ENCODE measurements around the gene PHF1. TPM values are rescaled to one million over a fixed set of nuclear protein-coding genes. Genes with fewer than 3 reads are reported as not detected.
"Not testable (repeated sequence)": the region's sequence is repeated elsewhere in the genome, so short reads cannot be mapped to it uniquely, and the experiment has no call there.

PHF1 gene
- total RNA-seq: 74.8 TPM
- long read RNA-seq, transcript PHF1-211 (15 exons, 1,752 nt): minor isoform, 8 of 98 reads
- long read RNA-seq, transcript PHF1-202 (15 exons, 2,330 nt): major isoform, 14 of 98 reads
- long read RNA-seq, partial matches to known transcripts: 48 of 98 reads
- long read RNA-seq, other reads (novel, unspliced or antisense): 21 of 98 reads

GRCh38 chr6:33410711-33411631 lies at the start of gene PHF1:
Gene PHF1 (plus strand): TSS chr6:33411014. CDS start chr6:33412264, 1,250 bp downstream.
- intact Hi-C loops (cut with DNase I): loop anchor here (1.0 to 10.0 kb wide), 3 partner anchors 7 to 284 kb away; partner anchors contain the start of genes CUTA and KIFC1
- DNase-seq (ENCODE audit: low spot score): no peak

DNA sequence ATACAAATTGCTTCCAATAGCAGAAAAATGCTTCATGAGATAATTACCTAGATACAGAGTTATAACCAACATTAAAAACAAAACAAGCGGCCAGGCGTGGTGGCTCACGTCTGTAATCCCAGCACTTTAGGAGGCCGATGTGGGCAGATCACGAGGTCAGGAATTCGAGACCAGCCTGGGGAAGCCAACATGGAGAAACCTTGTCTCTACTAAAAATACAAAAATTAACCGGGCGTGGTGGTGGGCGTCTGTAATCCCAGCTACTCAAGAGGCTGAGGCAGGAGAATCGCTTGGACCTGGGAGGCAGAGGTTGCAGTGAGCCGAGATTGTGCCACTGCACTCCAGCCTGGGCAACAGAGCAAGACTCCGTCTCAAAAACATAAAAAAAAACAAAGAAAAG lies 47.3 kb upstream of the PHF1 start:
- intact Hi-C loops (cut with DNase I); DNase-seq (ENCODE audit: low spot score): not testable (repeated sequence)

- intact Hi-C loops (cut with DNase I); DNase-seq (ENCODE audit: low spot score): not testable (repeated sequence)
Measured at GRCh38 chr6:33364475-33365205, 46.2 kb upstream of the PHF1 start.

DNA sequence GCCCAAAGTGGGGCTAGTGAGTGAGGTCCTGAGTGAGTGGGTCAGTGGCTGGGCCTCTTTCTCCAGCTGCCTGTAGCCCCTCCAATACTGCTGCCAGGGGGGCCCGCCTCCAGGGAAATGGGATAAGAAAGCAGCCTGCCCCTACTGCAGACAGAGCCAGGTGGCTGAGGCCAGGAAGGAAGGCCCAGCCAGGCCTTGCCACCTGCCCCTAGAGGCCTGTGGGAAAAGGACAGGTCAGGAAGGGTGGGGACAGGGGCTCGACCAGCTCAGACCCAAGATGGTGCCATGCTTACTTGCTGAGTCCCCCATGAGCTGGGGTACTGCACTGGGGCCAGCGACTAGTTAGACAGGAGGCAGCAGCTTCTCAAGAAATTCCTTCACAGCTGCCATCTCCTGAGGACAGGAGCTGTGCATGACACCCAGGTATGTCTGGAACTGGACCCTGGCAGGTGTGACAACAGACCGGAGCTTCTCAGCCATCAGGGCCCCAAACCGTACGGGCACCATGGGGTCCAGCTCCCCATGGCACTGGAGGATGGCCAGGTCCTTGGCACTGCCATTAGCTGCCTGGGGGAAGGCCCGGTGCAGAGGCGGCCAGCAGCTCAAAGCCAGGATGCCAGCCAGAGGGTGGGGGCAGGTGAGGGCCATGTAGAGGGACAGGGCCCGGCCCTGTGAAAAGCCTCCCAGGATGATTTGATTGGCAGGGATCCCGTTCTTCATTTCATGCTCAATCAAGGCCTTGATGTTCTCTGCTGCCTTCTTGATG lies 45.4 kb upstream of the PHF1 start:
- DNase-seq (ENCODE audit: low spot score); intact Hi-C loops (cut with DNase I): not testable (repeated sequence)

DNA sequence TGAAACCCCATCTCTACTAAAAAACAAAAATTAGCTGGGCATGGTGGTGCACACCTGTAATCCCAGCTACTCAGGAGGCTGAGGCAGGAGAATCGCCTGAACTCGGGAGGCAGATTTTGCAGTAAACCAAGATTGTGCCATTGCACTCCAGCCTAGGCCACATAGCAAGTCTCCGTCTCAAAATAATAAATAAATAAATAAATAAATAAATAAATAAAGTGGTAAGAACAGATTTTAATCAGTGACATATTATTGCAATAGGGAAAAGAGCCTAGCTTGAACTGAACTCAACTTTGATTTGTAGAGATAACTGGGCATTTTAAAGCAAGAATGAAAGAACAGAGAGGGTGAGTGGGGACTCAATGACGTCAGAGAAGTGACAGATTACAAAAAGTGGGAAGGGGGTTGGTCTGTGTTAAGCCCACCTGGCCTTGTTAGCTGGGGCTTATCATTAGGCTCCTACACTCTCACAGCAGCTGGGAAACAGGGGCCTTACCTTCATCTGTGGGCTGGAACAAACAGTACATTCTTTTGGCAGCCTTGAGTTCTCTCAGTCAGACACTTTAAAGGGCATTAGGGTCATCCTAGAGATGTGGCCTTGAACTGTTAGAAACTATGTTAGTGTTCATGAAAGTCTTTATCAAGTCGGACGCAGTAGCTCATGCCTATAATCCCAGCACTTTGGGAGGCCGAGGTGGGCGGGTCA lies 43.7 kb upstream of the PHF1 start:
- intact Hi-C loops (cut with DNase I): no loop called here
- DNase-seq (ENCODE audit: low spot score): no peak

DNA sequence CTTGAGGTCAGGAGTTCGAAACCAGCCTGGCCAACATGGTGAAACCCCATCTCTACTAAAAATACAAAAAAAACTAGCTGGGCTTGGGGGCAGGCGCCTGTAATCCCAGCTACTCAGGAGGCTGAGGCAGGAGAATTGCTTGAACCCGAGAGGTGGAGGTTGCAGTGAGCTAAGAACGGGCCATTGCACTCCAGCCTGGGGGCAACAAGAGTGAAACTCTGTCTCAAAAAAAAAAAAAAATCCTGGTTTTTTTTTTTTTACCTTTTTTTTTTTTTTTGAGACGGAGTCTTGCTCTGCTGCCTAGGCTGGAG lies 43.1 kb upstream of the PHF1 start:
- DNase-seq (ENCODE audit: low spot score); intact Hi-C loops (cut with DNase I): not testable (repeated sequence)

DNA sequence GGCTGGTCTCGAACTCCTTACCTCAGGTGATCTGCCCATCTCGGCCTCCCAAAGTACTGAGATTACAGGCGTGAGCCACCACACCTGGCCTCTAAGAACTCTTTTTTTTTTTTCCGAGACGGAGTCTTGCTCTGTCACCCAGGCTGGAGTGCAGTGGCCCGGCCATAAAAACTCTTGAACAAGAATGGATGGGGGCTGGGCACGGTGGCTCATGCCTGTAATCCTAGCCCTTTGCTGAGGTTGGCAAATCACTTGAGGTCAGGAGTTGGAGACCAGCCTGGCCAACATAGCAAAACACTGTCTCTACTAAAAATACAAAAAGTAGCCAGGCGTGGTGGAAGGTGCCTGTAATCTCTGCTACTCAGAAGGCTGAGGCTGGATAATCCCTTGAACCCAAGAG lies 38.9 kb upstream of the PHF1 start:
- intact Hi-C loops (cut with DNase I): not testable (repeated sequence)

DNA sequence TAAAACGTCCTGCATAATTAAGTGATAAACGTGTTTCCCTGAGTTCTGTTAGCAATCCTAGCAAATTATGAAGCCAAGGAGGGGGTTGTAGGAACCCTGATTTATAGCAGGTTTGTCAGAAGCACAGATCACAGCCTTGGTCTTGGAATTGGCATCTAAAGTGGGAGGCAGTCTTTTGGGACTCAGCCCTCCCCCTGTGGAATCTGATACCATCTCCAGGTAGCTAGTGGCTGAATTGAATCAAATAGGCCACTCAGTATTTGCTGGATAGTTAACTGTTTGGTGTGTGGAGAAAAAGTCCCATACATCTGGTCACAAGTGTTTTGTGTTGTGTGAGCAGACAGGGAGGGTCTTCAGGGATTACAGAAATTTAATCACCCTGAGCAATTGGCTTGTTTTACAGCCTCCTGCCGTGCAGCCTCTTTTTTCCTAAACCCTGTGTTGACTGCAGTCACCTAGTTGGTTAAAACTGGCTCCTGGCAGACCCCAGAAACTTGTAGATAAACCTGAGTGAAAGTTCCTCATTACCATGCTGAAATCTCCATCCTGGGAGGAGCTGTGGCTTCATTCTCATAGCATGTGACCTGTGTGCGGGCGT lies 38.2 kb upstream of the PHF1 start:
- intact Hi-C loops (cut with DNase I): no loop called here
- DNase-seq (ENCODE audit: low spot score): no peak

More for the DNA sequence above, 38.9 kb upstream of the PHF1 start:
- not testable (repeated sequence) for DNase-seq (ENCODE audit: low spot score)

- intact Hi-C loops (cut with DNase I): no loop called here
- DNase-seq (ENCODE audit: low spot score): no peak
Measured at GRCh38 chr6:33373960-33374910, 36.6 kb upstream of the PHF1 start.

DNA sequence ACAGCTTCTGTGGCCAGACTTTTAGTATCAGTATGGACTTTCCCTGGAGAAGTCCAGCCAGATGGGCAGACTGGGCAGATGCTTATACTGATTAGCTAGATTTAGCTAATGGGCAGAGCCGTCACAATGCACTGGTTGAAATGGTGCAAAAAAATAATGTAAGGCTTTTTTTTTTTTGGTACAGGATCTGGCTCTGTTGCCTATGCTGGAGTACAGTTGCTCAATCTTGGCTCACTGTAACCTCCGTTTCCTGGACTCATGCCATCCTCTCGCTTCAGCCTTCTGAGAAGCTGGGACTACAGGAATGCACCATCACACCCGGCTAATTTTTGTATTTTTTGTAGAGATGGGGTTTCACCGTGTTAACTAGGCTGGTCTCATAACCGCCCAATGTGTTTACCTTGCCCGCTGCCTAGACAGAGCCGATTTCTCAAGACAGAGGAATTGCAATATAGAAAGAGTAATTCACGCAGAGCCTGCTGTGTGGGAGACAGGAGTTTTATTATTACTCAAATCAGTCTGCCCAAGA lies 35.6 kb upstream of the PHF1 start:
- intact Hi-C loops (cut with DNase I): no loop called here

DNA sequence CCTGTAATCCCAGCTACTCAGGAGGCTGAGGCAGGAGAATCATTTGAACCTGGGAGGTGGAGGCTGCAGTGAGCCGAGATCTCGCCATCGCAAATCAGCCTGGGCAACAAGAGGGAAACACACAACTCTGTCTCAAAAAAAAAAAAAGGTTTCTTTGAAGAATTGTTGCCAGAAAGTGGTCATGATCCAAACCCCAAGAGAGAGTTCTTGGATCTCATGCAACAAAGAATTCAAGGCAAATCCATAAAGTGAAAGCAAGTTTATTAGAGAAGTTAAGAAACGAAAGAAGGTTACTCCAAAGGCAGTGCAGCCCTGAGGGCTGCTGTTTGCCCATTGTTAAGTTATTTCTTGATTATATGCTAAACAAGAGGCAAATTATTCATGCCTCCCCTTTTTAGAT lies 33.6 kb upstream of the PHF1 start:
- no peak for DNase-seq (ENCODE audit: low spot score)
- intact Hi-C loops (cut with DNase I): no loop called here

More for the DNA sequence above, 35.6 kb upstream of the PHF1 start:
- DNase-seq (ENCODE audit: low spot score): no peak

DNA sequence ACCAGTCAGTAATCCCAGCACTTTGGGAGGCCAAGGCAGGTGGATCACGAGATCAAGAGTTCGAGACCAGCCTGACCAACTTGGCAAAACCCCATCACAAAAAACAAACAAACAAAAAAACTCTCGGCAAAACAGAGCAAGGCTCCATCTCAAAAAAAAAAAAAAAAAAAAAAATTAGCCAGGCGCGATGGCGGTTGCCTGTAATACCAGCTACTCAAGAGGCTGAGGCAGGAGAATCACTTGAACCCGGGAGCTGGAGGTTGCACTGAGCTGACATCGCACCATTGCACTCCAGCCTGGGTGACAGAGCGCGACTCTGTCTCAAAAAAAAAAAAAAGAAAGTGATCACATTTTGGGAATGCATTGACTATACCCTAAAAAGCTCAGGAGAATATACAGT lies 31.6 kb upstream of the PHF1 start:
- intact Hi-C loops (cut with DNase I); DNase-seq (ENCODE audit: low spot score): not testable (repeated sequence)

DNA sequence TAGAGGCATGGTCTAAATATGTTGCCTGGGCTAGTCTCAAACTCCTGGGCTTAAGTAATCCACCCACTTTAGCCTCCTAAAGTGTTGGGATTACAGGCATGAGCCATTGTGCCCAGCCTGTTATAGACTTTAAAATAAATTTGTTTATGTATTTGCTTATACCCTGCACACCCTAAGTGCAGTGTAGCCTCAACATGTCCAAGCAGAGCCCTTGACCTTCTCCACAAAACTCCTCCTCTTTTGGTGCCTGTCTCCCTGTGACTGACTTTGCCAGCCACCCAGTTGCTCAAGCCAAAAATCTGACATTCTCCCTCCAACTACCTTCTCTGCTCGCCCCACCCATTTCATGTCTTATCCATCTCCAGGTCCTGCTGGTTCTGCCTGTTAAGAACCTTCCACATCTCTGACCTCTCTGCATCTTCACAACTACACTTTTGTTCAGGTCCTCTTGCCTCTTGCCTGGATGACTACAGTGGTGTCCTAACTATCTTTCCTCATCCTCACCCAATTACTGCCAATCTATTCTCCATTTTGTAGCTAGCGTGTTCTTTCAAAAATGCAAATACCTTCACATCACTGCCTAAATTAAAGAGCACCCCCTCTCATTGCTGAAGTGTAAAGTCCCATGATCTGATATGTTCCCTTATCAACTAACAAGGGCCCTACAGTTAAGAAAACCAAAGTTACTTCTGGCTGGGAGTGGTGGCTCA lies 30.4 kb upstream of the PHF1 start:
- intact Hi-C loops (cut with DNase I): no loop called here
- no peak for DNase-seq (ENCODE audit: low spot score)

DNA sequence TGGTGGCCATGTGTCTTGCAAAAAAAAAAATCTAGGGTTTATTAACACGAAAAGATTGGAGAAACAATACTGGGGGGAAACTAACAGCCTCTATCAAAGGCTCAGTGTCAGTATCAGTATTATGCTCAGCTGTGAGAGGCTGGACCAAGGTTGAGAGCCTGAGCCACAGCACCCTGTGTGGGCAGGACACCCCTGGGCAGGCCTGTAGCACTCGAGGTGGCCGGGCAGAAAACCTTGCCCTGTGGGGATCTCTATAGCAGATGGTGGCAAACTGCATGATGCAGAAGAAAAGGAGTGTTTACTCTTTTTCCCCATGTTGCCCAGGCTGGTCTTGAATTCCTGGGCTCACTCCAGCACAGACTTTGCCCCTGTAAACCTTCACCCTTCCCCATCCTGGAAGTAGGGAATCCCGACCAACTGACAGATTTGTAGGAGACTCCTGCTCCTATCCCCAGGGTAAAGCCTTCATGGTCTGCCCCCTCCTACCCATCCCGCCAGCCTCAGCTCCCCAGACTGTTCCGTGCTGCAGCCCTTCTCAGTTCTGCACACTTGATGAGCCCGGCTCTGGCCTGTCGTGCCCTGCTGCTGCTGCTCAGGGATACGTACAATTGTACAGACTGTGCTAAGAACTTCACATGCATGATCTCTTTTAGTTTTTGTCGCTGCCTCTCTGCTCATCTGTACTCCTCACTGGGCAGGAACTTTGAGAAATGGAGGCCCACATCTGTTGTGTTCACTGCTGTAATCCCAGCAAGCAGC lies 27.2 kb upstream of the PHF1 start:
- intact Hi-C loops (cut with DNase I): no loop called here
- no peak for DNase-seq (ENCODE audit: low spot score)

GRCh38 chr6:33384581-33385020 lies 26.2 kb upstream of the PHF1 start:
- DNase-seq (ENCODE audit: low spot score): no peak
- intact Hi-C loops (cut with DNase I): no loop called here

GRCh38 chr6:33390173-33390572 lies 20.6 kb upstream of the PHF1 start:
- intact Hi-C loops (cut with DNase I): loop anchor here (2.0 kb wide), 1 partner anchor 181 kb away; no protein-coding TSS in a partner anchor
- DNase-seq (ENCODE audit: low spot score): no peak
